GM19035 (cell line): ENCODE results near the gene DNAJC22.
"Not testable (repeated sequence)": the region's sequence is repeated elsewhere in the genome, so short reads cannot be mapped to it uniquely, and the experiment has no call there.

Source experiments
- ATAC-seq: cut with Tn5 transposase; IDR thresholded peaks from one replicate; pipeline ENCODE4 v1.9.1; 2021; ENCODE audit not compliant: unreplicated experiment

DNAJC22 gene

GRCh38 chr12:49346659-49347310 is at the start of gene DNAJC22:
TSS of gene DNAJC22 (plus strand) at chr12:49346888. CDS start at chr12:49348873, 1,985 bp downstream.
- no peak for ATAC-seq

- no peak for ATAC-seq
Measured at GRCh38 chr12:49297695-49298060, 49.0 kb upstream of the DNAJC22 start.

- no peak for ATAC-seq
Measured at GRCh38 chr12:49298160-49298559, 48.5 kb upstream of the DNAJC22 start.

- no peak for ATAC-seq
Measured at GRCh38 chr12:49301760-49302159, 44.9 kb upstream of the DNAJC22 start.

GRCh38 chr12:49304161-49304560 is 42.5 kb upstream of the DNAJC22 start:
- no peak for ATAC-seq

GRCh38 chr12:49305762-49306510 is 40.8 kb upstream of the DNAJC22 start:
- no peak for ATAC-seq

- ATAC-seq = no peak
Measured at GRCh38 chr12:49309386-49309785, 37.3 kb upstream of the DNAJC22 start.

GRCh38 chr12:49310451-49311000 is 36.2 kb upstream of the DNAJC22 start:
- ATAC-seq = not testable (repeated sequence)

- ATAC-seq = no peak
Measured at GRCh38 chr12:49314811-49315210, 31.9 kb upstream of the DNAJC22 start.

GRCh38 chr12:49317118-49317517 is 29.6 kb upstream of the DNAJC22 start:
- ATAC-seq = not testable (repeated sequence)

GRCh38 chr12:49320411-49321103 is 26.1 kb upstream of the DNAJC22 start:
- ATAC-seq = not testable (repeated sequence)

GRCh38 chr12:49322367-49322707 is 24.4 kb upstream of the DNAJC22 start:
- ATAC-seq = peak; percentile 1

GRCh38 chr12:49322708-49323523 is 23.8 kb upstream of the DNAJC22 start, which contains the start of gene TROAP:
TSS of gene TROAP (plus strand) at chr12:49323255. CDS start at chr12:49323609, 354 bp downstream.
- peak; percentile 98 for ATAC-seq

- no peak for ATAC-seq
Measured at GRCh38 chr12:49323524-49324097, 23.1 kb upstream of the DNAJC22 start.

- no peak for ATAC-seq
Measured at GRCh38 chr12:49325606-49326005, 21.1 kb upstream of the DNAJC22 start.

GRCh38 chr12:49327368-49327767 is 19.3 kb upstream of the DNAJC22 start:
- ATAC-seq = no peak

GRCh38 chr12:49327887-49328286 is 18.8 kb upstream of the DNAJC22 start:
- ATAC-seq = no peak

GRCh38 chr12:49328816-49329215 is 17.9 kb upstream of the DNAJC22 start:
- no peak for ATAC-seq

- ATAC-seq = no peak
Measured at GRCh38 chr12:49330032-49330619, 16.6 kb upstream of the DNAJC22 start.
